ENCODE measurements around the gene PPP2R5C.

DNA sequence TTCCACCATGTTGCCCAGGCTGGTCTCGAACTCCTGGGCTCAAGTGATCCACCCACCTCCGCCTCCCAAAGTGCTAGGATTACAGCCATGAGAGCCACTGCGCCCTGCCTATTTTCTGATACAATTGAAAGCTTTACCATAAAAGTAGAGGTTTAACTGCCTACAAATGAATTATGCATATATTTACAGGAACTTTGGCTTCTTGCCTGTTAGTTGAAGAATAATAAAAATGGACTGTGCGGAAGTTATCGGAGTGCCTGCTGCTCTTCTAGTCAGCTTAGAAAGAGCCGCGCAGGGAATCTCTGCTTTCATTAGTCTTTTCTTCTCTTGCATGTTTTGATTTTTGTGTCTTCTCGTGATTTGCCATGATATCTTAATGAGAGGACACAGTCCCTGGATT is 34.5 kb downstream of the PPP2R5C start:
- TF ChIP-seq POLR2A (IDR thresholded peaks at IDR 0.05) (no peak), CTCF (IDR thresholded peaks at IDR 0.05) (no peak), EP300 (IDR thresholded peaks at IDR 0.05) (no peak)

All from upper lobe of left lung (tissue), 4 donors.